ENCODE measurements around the gene NCKAP1. TPM values are rescaled to one million over a fixed set of nuclear protein-coding genes. Genes with fewer than 3 reads are reported as not detected.

NCKAP1 gene
- total and polyA plus RNA-seq, 2 of the 4 experiments (the other 2 are of a cell fraction), result 91.1 to 160 TPM

DNA sequence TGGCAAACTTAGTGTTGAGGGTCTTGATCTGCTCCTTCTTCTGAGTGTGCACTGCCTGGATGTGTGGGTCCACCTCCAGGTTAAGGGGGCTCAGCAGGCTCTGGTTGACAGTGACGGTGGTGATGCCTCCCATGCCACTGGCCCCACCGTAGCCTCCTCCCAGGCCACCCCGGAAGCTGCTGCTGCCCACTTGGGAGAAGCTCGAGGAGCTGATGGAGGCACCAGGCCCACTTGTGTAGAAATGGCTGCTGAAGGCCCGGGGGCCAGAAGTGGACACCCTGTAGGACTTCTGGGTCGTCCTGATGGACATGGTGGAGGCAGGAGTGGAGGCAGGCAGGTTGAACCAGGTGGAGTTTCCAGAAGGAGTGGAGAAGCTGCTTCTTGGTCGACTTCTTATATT, 33.9 kb upstream of the NCKAP1 start:
- Histone ChIP-seq H3K4me1 (ENCODE audit: control insufficient read depth, insufficient read depth, low read length) (no peaks in the 10 kb centered on the region), H4K20me1 (ENCODE audit: insufficient read depth, low read length) (no peaks in the 10 kb centered on the region), H4K91ac (ENCODE audit: insufficient read depth, low read depth, low read length) (no peak overlapping the region), H3K4me3 (ENCODE audit: insufficient read depth, low read depth, low read length) (no peak overlapping the region), H3K18ac (ENCODE audit: low read depth, low read length) (no peak overlapping the region), H4K8ac (ENCODE audit: low read depth in 2 of 2, low read length in 2 of 2) (no peak overlapping the region), H3K4ac (ENCODE audit: low read depth, low read length) (no peak overlapping the region), H3K9me1 (ENCODE audit: insufficient read depth, low read length) (no peaks in the 10 kb centered on the region), H3K4me2 (ENCODE audit: low read depth, low read length) (no peak overlapping the region), H2BK20ac (ENCODE audit: low read depth, low read length) (no peak overlapping the region), H3K23ac (ENCODE audit: low read depth, low read length) (no peak overlapping the region), H4K5ac (ENCODE audit: low read depth, low read length) (no peak overlapping the region), H3K9ac (ENCODE audit: low read depth, low read length) (no peak overlapping the region), H2BK120ac (ENCODE audit: low read depth, low read length) (no peak overlapping the region), H3K27ac (ENCODE audit: insufficient read depth, low read length) (no peak overlapping the region), H3K27me3 (ENCODE audit: control insufficient read depth, insufficient read depth, low read length) (peaks cover 13% of the 10 kb centered on the region), H3K56ac (ENCODE audit: extremely low read depth, insufficient read depth, low read length) (no peak overlapping the region), H2BK5ac (ENCODE audit: low read depth, low read length, poor library complexity, severe bottlenecking) (no peak overlapping the region), H2BK15ac (ENCODE audit: low read depth, low read length) (no peak overlapping the region), H2AK5ac (ENCODE audit: low read depth, low read length) (no peak overlapping the region), H2AFZ (replicated peaks; ENCODE audit: low read length, poor library complexity) (no peak overlapping the region), H3K36me3 (ENCODE audit: control insufficient read depth, insufficient read depth, low read length) (no peaks in the 10 kb centered on the region), H3K9me3 (ENCODE audit: control insufficient read depth, insufficient read depth, low read length) (peaks cover 3% of the 10 kb centered on the region; the same call in 1 of the 2 replicates), H3K14ac (replicated peaks; ENCODE audit: low read depth, low read length) (no peak overlapping the region), H2AK9ac (replicated peaks; ENCODE audit: low read depth, low read length, poor library complexity) (no peak overlapping the region), H3K79me1 (ENCODE audit: low read depth in 1 of 2, low read length in 2 of 2) (no peaks in the 10 kb centered on the region)
- in situ Hi-C loops (cut with MboI; ENCODE audit: low sequenced_read_pairs) (no loop called here), intact Hi-C loops (cut with micrococcal nuclease) (no loop called here), dilution Hi-C loops (cut with HindIII; ENCODE audit: low sequenced_read_pairs, unreplicated experiment) (no loop called here)
- ATAC-seq (ENCODE audit: low read depth) (no peak), DNase-seq (no peak)
- ChIA-PET POLR2A (ENCODE audit: unreplicated experiment) (no interaction called here), CTCF (no interaction called here)
- 90% methylated on average over 3 of the region's 7 CpGs; no CpG with 5 or more reads in 1 of the 2 experiments for WGBS, 2 experiments (ENCODE audit: extremely low coverage in 2 of 2, insufficient read length in 1 of 2)
- TF ChIP-seq RAD21 (IDR thresholded peaks at IDR 0.05; ENCODE audit: low read length) (no peak), NFE2L2 (IDR thresholded peaks at IDR 0.05; ENCODE audit: low read depth, low read length) (no peak), CHD1 (IDR thresholded peaks at IDR 0.05; ENCODE audit: low read depth, low read length) (no peak), POLR2A (IDR thresholded peaks at IDR 0.05; ENCODE audit: low read depth, low read length) (no peak), MAFK (IDR thresholded peaks at IDR 0.05; ENCODE audit: low read depth, low read length) (no peak)
- TF ChIP-seq, protein P1, sequence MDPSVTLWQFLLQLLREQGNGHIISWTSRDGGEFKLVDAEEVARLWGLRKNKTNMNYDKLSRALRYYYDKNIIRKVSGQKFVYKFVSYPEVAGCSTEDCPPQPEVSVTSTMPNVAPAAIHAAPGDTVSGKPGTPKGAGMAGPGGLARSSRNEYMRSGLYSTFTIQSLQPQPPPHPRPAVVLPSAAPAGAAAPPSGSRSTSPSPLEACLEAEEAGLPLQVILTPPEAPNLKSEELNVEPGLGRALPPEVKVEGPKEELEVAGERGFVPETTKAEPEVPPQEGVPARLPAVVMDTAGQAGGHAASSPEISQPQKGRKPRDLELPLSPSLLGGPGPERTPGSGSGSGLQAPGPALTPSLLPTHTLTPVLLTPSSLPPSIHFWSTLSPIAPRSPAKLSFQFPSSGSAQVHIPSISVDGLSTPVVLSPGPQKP (IDR thresholded peaks at IDR 0.05; ENCODE audit: borderline replicate concordance, low read depth, low read length), result no peak
- BruUV-seq (replicated peaks), result no TSS peak
